PC-3 (cell line): ENCODE data around the gene TCL1B. TPM values are rescaled to one million over a fixed set of nuclear protein-coding genes. Genes with fewer than 3 reads are reported as not detected.

Experiments
- ATAC-seq: fragments of 200-7000 bp; cut with Tn5 transposase; 2 replicates; pipeline ENCODE4 v1.9.1; 2020; ENCODE audit warnings: mild to moderate bottlenecking, moderate library complexity
- BruUV-seq: library from RNA; stranded (reverse); fragments of 400-500 nt; replicated peaks from 2 replicates; lab custom pipeline; 2021; lab: Mats Ljungman, UMichigan
- CTCF ChIA-PET: fragments of 300-600 bp; sonication (Branson Sonifier 250); formaldehyde crosslinking; loops from one replicate; lab custom pipeline; 2022; ENCODE audit warnings: antibody characterized with exemption; lab: Charles Lee
- POLR2A ChIA-PET: fragments of 300-600 bp; sonication (Branson Sonifier 250); formaldehyde crosslinking; loops from one replicate; lab custom pipeline; 2022; ENCODE audit warnings: antibody characterized with exemption; ENCODE audit not compliant: unreplicated experiment; lab: Charles Lee
- DNase-seq: peaks from one replicate; pipeline ENCODE4 v3.0.0-alpha.2; 2015
- H2AFZ ChIP-seq: fragments of 300-600 bp; sonication (generic); 2 replicates; pipeline ENCODE4 v1.6.0; 2016; ENCODE audit warnings: antibody characterized with exemption, low read length
- H3F3A ChIP-seq: fragments of 300-600 bp; sonication (generic); one replicate; pipeline ENCODE4 v1.6.0; 2017; ENCODE audit warnings: antibody characterized with exemption, low read length, control low read depth, mild to moderate bottlenecking; ENCODE audit not compliant: unreplicated experiment
- H3K27ac ChIP-seq: fragments of 300-600 bp; sonication (generic); 2 replicates; pipeline ENCODE4 v1.5.1; 2016; ENCODE audit warnings: mild to moderate bottlenecking, low read length
- H3K27me3 ChIP-seq: fragments of 300-600 bp; sonication (generic); 2 replicates; pipeline ENCODE4 v1.6.1; 2016; ENCODE audit warnings: low read length, mixed read lengths
- H3K36me3 ChIP-seq: fragments of 300-600 bp; sonication (generic); 2 replicates; pipeline ENCODE4 v1.6.1; 2016; ENCODE audit warnings: low read depth, mixed run types, low read length, mixed read lengths
- H3K4me1 ChIP-seq: fragments of 300-600 bp; sonication (generic); 2 replicates; pipeline ENCODE4 v1.5.1; 2016; ENCODE audit warnings: low read length; ENCODE audit not compliant: insufficient read depth
- H3K4me2 ChIP-seq: fragments of 300-600 bp; sonication (generic); 2 replicates; pipeline ENCODE4 v1.6.0; 2016; ENCODE audit warnings: low read length
- H3K4me3 ChIP-seq: fragments of 300-600 bp; sonication (generic); 2 replicates; pipeline ENCODE4 v1.5.1; 2016; ENCODE audit warnings: mild to moderate bottlenecking, low read length, mixed read lengths
- H3K79me2 ChIP-seq: fragments of 300-600 bp; sonication (generic); 2 replicates; pipeline ENCODE4 v1.6.1; 2017; ENCODE audit warnings: low read length, mixed read lengths
- H3K9ac ChIP-seq: fragments of 300-600 bp; sonication (generic); 2 replicates; pipeline ENCODE4 v1.6.0; 2016; ENCODE audit warnings: mild to moderate bottlenecking, low read length
- H3K9me2 ChIP-seq: fragments of 300-600 bp; sonication (generic); replicated peaks from 2 replicates; pipeline ENCODE4 v1.6.1; 2016; ENCODE audit warnings: mixed run types, low read length, mixed read lengths
- H3K9me3 ChIP-seq: fragments of 300-600 bp; sonication (generic); 2 replicates; pipeline ENCODE4 v1.6.1; 2016; ENCODE audit warnings: low read length, mixed read lengths
- H4K20me1 ChIP-seq: fragments of 300-600 bp; sonication (generic); 2 replicates; pipeline ENCODE4 v1.6.1; 2016; ENCODE audit warnings: low read length, mixed read lengths
- EZH2 ChIP-seq: fragments of 300-600 bp; sonication (generic); IDR thresholded peaks from one replicate; pipeline ENCODE4 v1.6.1; 2017; ENCODE audit warnings: antibody characterized with exemption, mild to moderate bottlenecking, low read length; ENCODE audit not compliant: unreplicated experiment
- EZH2phosphoT487 ChIP-seq: fragments of 300-600 bp; sonication (generic); IDR thresholded peaks from 2 replicates; pipeline ENCODE4 v1.6.1; 2018; ENCODE audit warnings: mild to moderate bottlenecking, antibody characterized with exemption, low read length, borderline replicate concordance
- intact Hi-C: fragments of 100-400 bp; cut with micrococcal nuclease; formaldehyde crosslinking; loops from 2 replicates; pipeline ENCODE4 v1.9.0; 2023
- total RNA-seq: library from RNA; depleted of rRNA; stranded (reverse); fragments of >200 nt; gene quantifications from 2 replicates; pipeline ENCODE4 v1.2.3, GENCODE V29; 2014
- TF ChIP-seq, protein P1 (sequence below): fragments of 300-600 bp; sonication (generic); conservative IDR thresholded peaks from 2 replicates; pipeline ENCODE4 v1.5.1; 2017; ENCODE audit warnings: antibody characterized with exemption, low read depth, mild to moderate bottlenecking, low read length

Gene TCL1B
- total RNA-seq, 1 experiment from 2014 or later, result not detected

DNA sequence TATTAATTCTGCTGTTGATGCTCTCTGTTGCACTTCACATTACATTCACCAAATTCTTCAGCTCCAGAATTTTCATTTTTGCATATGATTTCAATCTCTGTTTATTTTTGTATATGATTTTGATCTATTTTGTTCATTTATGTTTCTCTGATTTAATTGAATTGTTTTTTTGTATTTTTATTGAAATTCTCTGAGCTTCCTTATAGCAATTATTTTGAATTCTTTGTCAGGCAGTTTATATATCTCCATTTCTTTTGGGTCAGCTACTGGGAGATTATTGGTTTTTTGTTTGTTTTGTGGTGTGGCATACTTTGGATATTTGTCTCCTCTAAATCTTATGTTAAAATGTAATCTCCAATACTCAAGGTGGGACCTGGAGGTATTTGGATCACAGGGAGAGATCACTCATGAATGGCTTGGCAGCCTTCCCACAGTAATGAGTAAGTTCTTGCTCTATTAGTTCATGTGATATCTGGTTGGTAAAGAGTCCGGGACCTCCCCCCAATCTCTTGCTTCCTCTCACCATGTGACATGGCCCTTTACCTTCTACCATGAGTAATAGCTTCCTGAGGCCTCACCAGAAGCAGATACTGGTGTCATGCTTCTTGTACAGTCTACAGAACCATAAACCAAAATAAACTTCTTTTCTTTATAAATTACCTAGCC, 36.4 kb downstream of the TCL1B start:
- no peak overlapping the region for H3K27ac ChIP-seq
- no peak for ATAC-seq
- TF ChIP-seq, protein P1, sequence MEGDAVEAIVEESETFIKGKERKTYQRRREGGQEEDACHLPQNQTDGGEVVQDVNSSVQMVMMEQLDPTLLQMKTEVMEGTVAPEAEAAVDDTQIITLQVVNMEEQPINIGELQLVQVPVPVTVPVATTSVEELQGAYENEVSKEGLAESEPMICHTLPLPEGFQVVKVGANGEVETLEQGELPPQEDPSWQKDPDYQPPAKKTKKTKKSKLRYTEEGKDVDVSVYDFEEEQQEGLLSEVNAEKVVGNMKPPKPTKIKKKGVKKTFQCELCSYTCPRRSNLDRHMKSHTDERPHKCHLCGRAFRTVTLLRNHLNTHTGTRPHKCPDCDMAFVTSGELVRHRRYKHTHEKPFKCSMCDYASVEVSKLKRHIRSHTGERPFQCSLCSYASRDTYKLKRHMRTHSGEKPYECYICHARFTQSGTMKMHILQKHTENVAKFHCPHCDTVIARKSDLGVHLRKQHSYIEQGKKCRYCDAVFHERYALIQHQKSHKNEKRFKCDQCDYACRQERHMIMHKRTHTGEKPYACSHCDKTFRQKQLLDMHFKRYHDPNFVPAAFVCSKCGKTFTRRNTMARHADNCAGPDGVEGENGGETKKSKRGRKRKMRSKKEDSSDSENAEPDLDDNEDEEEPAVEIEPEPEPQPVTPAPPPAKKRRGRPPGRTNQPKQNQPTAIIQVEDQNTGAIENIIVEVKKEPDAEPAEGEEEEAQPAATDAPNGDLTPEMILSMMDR, result no peak
- TF ChIP-seq EZH2phosphoT487 (no peak), EZH2 (no peak)
- H4K20me1 ChIP-seq, result no peaks in the 10 kb centered on the region
- H3K4me2 ChIP-seq, result no peak overlapping the region
- no peak overlapping the region for H3K4me3 ChIP-seq
- no peaks in the 10 kb centered on the region for H3K36me3 ChIP-seq
- peak; percentile 10 for DNase-seq
- no peaks in the 10 kb centered on the region for H3F3A ChIP-seq
- no peak overlapping the region for H2AFZ ChIP-seq
- H3K27me3 ChIP-seq, result peaks cover 11% of the 10 kb centered on the region; the same call in 1 of the 2 replicates
- 0 out of 2 replicates have a peak, but pooled peaks cover 5% of the 10 kb centered on the region for H3K9me3 ChIP-seq
- H3K9me2 ChIP-seq, result no peaks in the 10 kb centered on the region
- BruUV-seq, result no TSS peak
- ChIA-PET POLR2A (no interaction called here), CTCF (no interaction called here)
- no peaks in the 10 kb centered on the region for H3K4me1 ChIP-seq
- intact Hi-C loops, result no loop called here
- H3K9ac ChIP-seq, result no peak overlapping the region
- H3K79me2 ChIP-seq, result no peaks in the 10 kb centered on the region

- Histone ChIP-seq H3F3A (no peaks in the 10 kb centered on the region), H3K4me3 (no peak overlapping the region), H3K27me3 (peaks cover 36% of the 10 kb centered on the region), H3K79me2 (no peaks in the 10 kb centered on the region), H3K9me3 (0 out of 2 replicates have a peak, but pooled peaks cover 5% of the 10 kb centered on the region), H3K36me3 (no peaks in the 10 kb centered on the region), H3K4me1 (no peaks in the 10 kb centered on the region), H4K20me1 (no peaks in the 10 kb centered on the region), H3K9ac (no peak overlapping the region), H3K9me2 (no peaks in the 10 kb centered on the region), H3K27ac (no peak overlapping the region), H2AFZ (no peak overlapping the region), H3K4me2 (no peak overlapping the region)
- CTCF ChIA-PET, result no interaction called here
- intact Hi-C loops, result no loop called here
- no TSS peak for BruUV-seq
- TF ChIP-seq, protein P1, result no peak
- TF ChIP-seq EZH2 (no peak), EZH2phosphoT487 (no peak)
- DNase-seq (no peak), ATAC-seq (no peak)
- POLR2A ChIA-PET, result no interaction called here
These were observed 39.6 kb downstream of the TCL1B start for GRCh38 chr14:95725685-95726336.

DNA sequence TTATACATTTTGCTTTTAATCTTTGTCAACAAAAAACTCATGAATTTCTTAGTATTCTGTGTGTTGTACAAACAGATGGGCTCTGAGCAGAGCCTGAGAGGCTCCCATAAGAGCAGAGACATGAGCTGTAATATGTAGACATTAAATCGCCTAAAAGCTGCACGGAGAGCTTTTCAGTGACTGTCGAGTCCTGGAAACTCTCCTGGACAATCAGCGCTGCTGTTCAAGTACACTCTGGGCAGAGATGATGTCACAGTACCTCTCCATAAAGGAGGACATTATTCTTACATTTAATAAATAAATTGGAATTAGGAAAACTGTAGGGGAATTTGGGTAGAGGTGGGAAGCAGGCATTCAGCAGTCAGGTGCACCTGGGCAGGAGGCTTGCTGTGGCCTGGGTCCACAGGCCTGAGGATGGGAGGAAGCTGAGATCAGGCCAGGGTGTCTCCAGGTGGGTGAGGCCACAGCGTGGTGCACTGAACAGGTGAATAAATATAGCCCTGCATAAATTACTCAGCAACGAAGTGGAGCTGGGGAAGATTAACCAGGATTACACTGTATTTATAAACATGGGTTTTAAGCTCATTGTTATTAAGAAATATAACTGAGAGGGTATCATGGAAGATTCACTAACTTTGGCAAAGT, 41.0 kb downstream of the TCL1B start:
- no peak for DNase-seq
- POLR2A ChIA-PET, result no interaction called here

More for the DNA sequence above, 41.0 kb downstream of the TCL1B start:
- Histone ChIP-seq H3K9me3 (0 out of 2 replicates have a peak, but pooled peaks cover 5% of the 10 kb centered on the region), H3K27ac (no peak overlapping the region), H4K20me1 (no peaks in the 10 kb centered on the region), H3K36me3 (no peaks in the 10 kb centered on the region), H3K4me1 (no peaks in the 10 kb centered on the region), H3K9me2 (no peaks in the 10 kb centered on the region), H3K79me2 (no peaks in the 10 kb centered on the region), H2AFZ (no peak overlapping the region), H3K4me2 (no peak overlapping the region), H3F3A (no peaks in the 10 kb centered on the region), H3K9ac (no peak overlapping the region), H3K4me3 (no peak overlapping the region), H3K27me3 (peaks cover 44% of the 10 kb centered on the region)
- TF ChIP-seq, protein P1, result no peak
- TF ChIP-seq EZH2 (no peak), EZH2phosphoT487 (no peak)
- CTCF ChIA-PET, result no interaction called here
- BruUV-seq, result no TSS peak
- no peak for ATAC-seq
- intact Hi-C loops, result no loop called here
